Suprapubic skin (tissue), 4 donors: ENCODE data around the gene SIK3. TPM values are rescaled to one million over a fixed set of nuclear protein-coding genes. Genes with fewer than 3 reads are reported as not detected.

Experiments used
- DNase-seq, 2 donors: peaks; one replicate each; pipeline ENCODE4 v3.0.0-alpha.2; 2019; ENCODE audit warnings: low spot score in 2 of 2
- H3K27ac ChIP-seq: fragments of 200-600 bp; sonication (generic); one replicate; pipeline ENCODE4 v1.5.1; 2019
- H3K27me3 ChIP-seq: fragments of 200-600 bp; sonication (generic); one replicate; pipeline ENCODE4 v1.5.1; 2019
- H3K36me3 ChIP-seq: fragments of 200-600 bp; sonication (generic); one replicate; pipeline ENCODE4 v1.5.1; 2019
- H3K4me1 ChIP-seq: fragments of 200-600 bp; sonication (generic); one replicate; pipeline ENCODE4 v1.5.1; 2019
- H3K4me3 ChIP-seq: fragments of 200-600 bp; sonication (generic); one replicate; pipeline ENCODE4 v1.5.1; 2019; ENCODE audit warnings: mild to moderate bottlenecking
- H3K9me3 ChIP-seq: fragments of 200-600 bp; sonication (generic); one replicate; pipeline ENCODE4 v1.5.1; 2019
- CTCF ChIP-seq, 2 donors: fragments of 200-600 bp in 1 of 2; fragments of 450-650 bp in 1 of 2; sonication (generic) in 1 of 2; IDR thresholded peaks; one replicate each; pipeline ENCODE4 v1.5.1; 2016 to 2019; ENCODE audit warnings: antibody characterized with exemption in 2 of 2, mild to moderate bottlenecking in 1 of 2, moderate library complexity in 1 of 2
- EP300 ChIP-seq: sonication (generic); formaldehyde crosslinking; IDR thresholded peaks from one replicate; pipeline ENCODE4 v1.6.1; 2017; ENCODE audit warnings: antibody characterized with exemption
- POLR2A ChIP-seq, 2 donors: fragments of 450-650 bp; IDR thresholded peaks; one replicate each; pipeline ENCODE4 v1.6.1; 2017; ENCODE audit warnings: antibody characterized with exemption in 2 of 2, mild to moderate bottlenecking in 2 of 2, moderate library complexity in 2 of 2
- POLR2AphosphoS5 ChIP-seq, 3 donors: sonication (generic); formaldehyde crosslinking; IDR thresholded peaks; one replicate each; pipeline ENCODE4 v1.6.1; 2017; ENCODE audit warnings: antibody characterized with exemption in 3 of 3
- WGBS: methylation state at CpG from one replicate; pipeline ENCODE4 v1.1.5; 2018; 5-methylcytosine and 5-hydroxymethylcytosine counted together
- total RNA-seq, 4 donors: library from RNA; depleted of rRNA; stranded (reverse); fragments of >200 nt; gene quantifications; one replicate each; pipeline ENCODE4 v1.1.0, GENCODE V29; 2016

Gene SIK3
- total RNA-seq, 4 donors from 2014 or later: 31.6 to 60.8 (median 37.5) TPM

- peaks cover 55% of the 10 kb centered on the region for H3K36me3 ChIP-seq
- H3K27me3 ChIP-seq: no peaks in the 10 kb centered on the region
- WGBS: 96% methylated on average over 2 of the region's 2 CpGs
- H3K4me3 ChIP-seq: no peak overlapping the region
- peaks cover 17% of the 10 kb centered on the region for H3K4me1 ChIP-seq
- no peak for DNase-seq
- no peak overlapping the region for H3K27ac ChIP-seq
- TF ChIP-seq EP300 (no peak), POLR2AphosphoS5 (IDR thresholded peaks at IDR 0.05) (no peak), CTCF (IDR thresholded peaks at IDR 0.05) (no peak), POLR2A (IDR thresholded peaks at IDR 0.05) (no peak)
- no peaks in the 10 kb centered on the region for H3K9me3 ChIP-seq
Observed at GRCh38 chr11:116857316-116857715, 240.9 kb downstream of the SIK3 start.

- no peaks in the 10 kb centered on the region for H3K27me3 ChIP-seq
- no peak overlapping the region for H3K27ac ChIP-seq
- no peak overlapping the region for H3K4me3 ChIP-seq
- DNase-seq: no peak
- H3K4me1 ChIP-seq: peaks cover 24% of the 10 kb centered on the region
- H3K36me3 ChIP-seq: peaks cover 46% of the 10 kb centered on the region
- TF ChIP-seq CTCF (IDR thresholded peaks at IDR 0.05) (no peak), POLR2A (IDR thresholded peaks at IDR 0.05) (no peak), EP300 (no peak), POLR2AphosphoS5 (IDR thresholded peaks at IDR 0.05) (no peak)
- no peaks in the 10 kb centered on the region for H3K9me3 ChIP-seq
- 99% methylated on average over 5 of the region's 5 CpGs for WGBS
Observed at GRCh38 chr11:116856423-116856822, 241.8 kb downstream of the SIK3 start.

- Histone ChIP-seq H3K27ac (no peak overlapping the region), H3K4me3 (no peak overlapping the region), H3K27me3 (no peaks in the 10 kb centered on the region), H3K9me3 (no peaks in the 10 kb centered on the region), H3K36me3 (peaks cover 36% of the 10 kb centered on the region), H3K4me1 (peaks cover 24% of the 10 kb centered on the region)
- TF ChIP-seq EP300 (no peak), POLR2A (IDR thresholded peaks at IDR 0.05) (no peak), POLR2AphosphoS5 (IDR thresholded peaks at IDR 0.05) (no peak), CTCF (IDR thresholded peaks at IDR 0.05) (no peak)
- DNase-seq: no peak
- 68% methylated on average over 7 of the region's 7 CpGs for WGBS
Observed at GRCh38 chr11:116855413-116855812, 242.8 kb downstream of the SIK3 start.

GRCh38 chr11:116853461-116854073 lies 244.7 kb downstream of the SIK3 start:
- Histone ChIP-seq H3K36me3 (peaks cover 30% of the 10 kb centered on the region), H3K27me3 (no peaks in the 10 kb centered on the region), H3K27ac (peak overlapping the region; percentile 12), H3K4me1 (peaks cover 24% of the 10 kb centered on the region), H3K9me3 (no peaks in the 10 kb centered on the region), H3K4me3 (no peak overlapping the region)
- no peak for TF ChIP-seq POLR2AphosphoS5 (IDR thresholded peaks at IDR 0.05)
- no peak for TF ChIP-seq POLR2A (IDR thresholded peaks at IDR 0.05)
- no peak for TF ChIP-seq CTCF (IDR thresholded peaks at IDR 0.05)
- no peak for TF ChIP-seq EP300
- DNase-seq: no peak
- WGBS: 74% methylated on average over 6 of the region's 6 CpGs

GRCh38 chr11:116852261-116853031 lies 245.8 kb downstream of the SIK3 start:
- H3K27me3 ChIP-seq: no peaks in the 10 kb centered on the region
- H3K4me3 ChIP-seq: no peak overlapping the region
- peaks cover 28% of the 10 kb centered on the region for H3K36me3 ChIP-seq
- no peak for TF ChIP-seq EP300
- no peak for TF ChIP-seq CTCF (IDR thresholded peaks at IDR 0.05)
- no peak for TF ChIP-seq POLR2AphosphoS5 (IDR thresholded peaks at IDR 0.05)
- TF ChIP-seq POLR2A (IDR thresholded peaks at IDR 0.05): no peak
- H3K27ac ChIP-seq: peak overlapping the region; percentile 36
- H3K4me1 ChIP-seq: peaks cover 24% of the 10 kb centered on the region
- H3K9me3 ChIP-seq: no peaks in the 10 kb centered on the region
- 52% methylated on average over 5 of the region's 5 CpGs for WGBS
- DNase-seq: no peak
